ENCODE measurements around the gene RHBDD1. TPM values are rescaled to one million over a fixed set of nuclear protein-coding genes. Genes with fewer than 3 reads are reported as not detected.
A peak's percentile ranks its signal among the peaks of the same experiment; 100 is the strongest.

The RHBDD1 gene
- total and polyA plus RNA-seq, 2 experiments from 2014 or later: 24.3 to 33.7 TPM

- H3F3A ChIP-seq (ENCODE audit: insufficient read depth): peaks cover 54% of the 10 kb centered on the region
- H3K4me3 ChIP-seq: peak overlapping the region; percentile 75
- peaks cover 98% of the 10 kb centered on the region for H3K79me2 ChIP-seq (ENCODE audit: insufficient read depth)
- no peaks in the 10 kb centered on the region for H3K9me2 ChIP-seq (ENCODE audit: insufficient read depth)
- peaks cover 38% of the 10 kb centered on the region for H3K4me1 ChIP-seq (ENCODE audit: insufficient read depth)
- no peaks in the 10 kb centered on the region for H3K36me3 ChIP-seq (ENCODE audit: low read depth)
- DNase-seq: peak; percentile 49
- WGBS, 2 experiments (ENCODE audit: low coverage in 1 of 2, low lambda C conversion rate in 2 of 2, missing lambda C conversion rate in 2 of 2): 1 to 2% methylated on average over 2 of the region's 2 CpGs
- peak overlapping the region; percentile 90 for H3K27ac ChIP-seq
- H3K9ac ChIP-seq: peak overlapping the region; percentile 95
- no peaks in the 10 kb centered on the region for H3K27me3 ChIP-seq (replicated peaks; ENCODE audit: insufficient read depth)
- H2AFZ ChIP-seq: peak overlapping the region; percentile 35; the same call in 1 of the 2 replicates
- H4K20me1 ChIP-seq (ENCODE audit: insufficient read depth): no peaks in the 10 kb centered on the region
- H3K9me3 ChIP-seq (ENCODE audit: low read depth): no peaks in the 10 kb centered on the region
- in situ Hi-C loops (cut with MboI): loop anchor here (10.0 kb wide), 2 partner anchors 369 to 599 kb away; no protein-coding TSS in a partner anchor
- peak overlapping the region; percentile 98 for H3K4me2 ChIP-seq (ENCODE audit: unreplicated experiment)
- TF ChIP-seq EZH2 (IDR thresholded peaks at IDR 0.05; ENCODE audit: insufficient read depth, poor library complexity, severe bottlenecking) (no peak), EZH2phosphoT487 (IDR thresholded peaks at IDR 0.05; ENCODE audit: insufficient read depth, low read depth) (no peak)
Measured at GRCh38 chr2:226793646-226794045, 42.2 kb upstream of the RHBDD1 start.

- Histone ChIP-seq H3K36me3 (ENCODE audit: low read depth) (no peaks in the 10 kb centered on the region), H3K27me3 (replicated peaks; ENCODE audit: insufficient read depth) (no peaks in the 10 kb centered on the region), H2AFZ (peak overlapping the region; percentile 35; the same call in 1 of the 2 replicates), H3K79me2 (ENCODE audit: insufficient read depth) (peaks cover 96% of the 10 kb centered on the region), H3K9ac (peak overlapping the region; percentile 95), H3K4me1 (ENCODE audit: insufficient read depth) (peaks cover 32% of the 10 kb centered on the region), H3K9me2 (ENCODE audit: insufficient read depth) (no peaks in the 10 kb centered on the region), H3K4me3 (peak overlapping the region; percentile 75), H4K20me1 (ENCODE audit: insufficient read depth) (no peaks in the 10 kb centered on the region), H3F3A (ENCODE audit: insufficient read depth) (peaks cover 49% of the 10 kb centered on the region), H3K27ac (peak overlapping the region; percentile 90), H3K9me3 (ENCODE audit: low read depth) (no peaks in the 10 kb centered on the region), H3K4me2 (ENCODE audit: unreplicated experiment) (peak overlapping the region; percentile 98)
- no peak for TF ChIP-seq EZH2phosphoT487 (IDR thresholded peaks at IDR 0.05; ENCODE audit: insufficient read depth, low read depth)
- no peak for TF ChIP-seq EZH2 (IDR thresholded peaks at IDR 0.05; ENCODE audit: insufficient read depth, poor library complexity, severe bottlenecking)
- peak; percentile 53 for DNase-seq
- 1 to 3% methylated on average over 4 of the region's 4 CpGs for whole genome bisulfite sequencing, 2 experiments (ENCODE audit: low coverage in 1 of 2, low lambda C conversion rate in 2 of 2, missing lambda C conversion rate in 2 of 2)
- in situ Hi-C loops (cut with MboI): loop anchor here (10.0 kb wide), 2 partner anchors 369 to 599 kb away; no protein-coding TSS in a partner anchor
Measured at GRCh38 chr2:226794196-226794661, 41.6 kb upstream of the RHBDD1 start.

GRCh38 chr2:226794751-226795171, 41.1 kb upstream of the RHBDD1 start:
- peak overlapping the region; percentile 35; the same call in 1 of the 2 replicates for H2AFZ ChIP-seq
- TF ChIP-seq EZH2 (IDR thresholded peaks at IDR 0.05; ENCODE audit: insufficient read depth, poor library complexity, severe bottlenecking) (no peak), EZH2phosphoT487 (IDR thresholded peaks at IDR 0.05; ENCODE audit: insufficient read depth, low read depth) (no peak)
- in situ Hi-C loops (cut with MboI): loop anchor here (5.0 to 10.0 kb wide), 3 partner anchors 370 to 907 kb away; no protein-coding TSS in a partner anchor
- H3K36me3 ChIP-seq (ENCODE audit: low read depth): no peaks in the 10 kb centered on the region
- H3K4me3 ChIP-seq: peak overlapping the region; percentile 75
- H3K27me3 ChIP-seq (replicated peaks; ENCODE audit: insufficient read depth): no peaks in the 10 kb centered on the region
- peaks cover 91% of the 10 kb centered on the region for H3K79me2 ChIP-seq (ENCODE audit: insufficient read depth)
- H3F3A ChIP-seq (ENCODE audit: insufficient read depth): peaks cover 45% of the 10 kb centered on the region
- peak overlapping the region; percentile 95 for H3K9ac ChIP-seq
- H3K4me1 ChIP-seq (ENCODE audit: insufficient read depth): peaks cover 28% of the 10 kb centered on the region
- peak overlapping the region; percentile 98 for H3K4me2 ChIP-seq (ENCODE audit: unreplicated experiment)
- peak; percentile 74 for DNase-seq
- 3% methylated on average over 8 to 9 of the region's 9 CpGs for WGBS, 2 experiments (ENCODE audit: low coverage in 1 of 2, low lambda C conversion rate in 2 of 2, missing lambda C conversion rate in 2 of 2)
- no peaks in the 10 kb centered on the region for H4K20me1 ChIP-seq (ENCODE audit: insufficient read depth)
- H3K27ac ChIP-seq: peak overlapping the region; percentile 90
- no peaks in the 10 kb centered on the region for H3K9me2 ChIP-seq (ENCODE audit: insufficient read depth)
- no peaks in the 10 kb centered on the region for H3K9me3 ChIP-seq (ENCODE audit: low read depth)

- H2AFZ ChIP-seq: no peak overlapping the region
- in situ Hi-C loops (cut with MboI): loop anchor here (5.0 to 10.0 kb wide), 3 partner anchors 371 to 908 kb away; no protein-coding TSS in a partner anchor
Measured at GRCh38 chr2:226795281-226796011, 40.4 kb upstream of the RHBDD1 start.

More at GRCh38 chr2:226795281-226796011, 40.4 kb upstream of the RHBDD1 start:
- Histone ChIP-seq H3K9me3 (ENCODE audit: low read depth) (no peaks in the 10 kb centered on the region), H3F3A (ENCODE audit: insufficient read depth) (peaks cover 42% of the 10 kb centered on the region), H3K9me2 (ENCODE audit: insufficient read depth) (no peaks in the 10 kb centered on the region), H3K4me1 (ENCODE audit: insufficient read depth) (peaks cover 25% of the 10 kb centered on the region; the same call in 1 of the 2 replicates), H3K27ac (peak overlapping the region; percentile 90), H3K4me3 (peak overlapping the region; percentile 75), H3K79me2 (ENCODE audit: insufficient read depth) (peaks cover 84% of the 10 kb centered on the region), H3K27me3 (replicated peaks; ENCODE audit: insufficient read depth) (no peaks in the 10 kb centered on the region), H3K36me3 (ENCODE audit: low read depth) (no peaks in the 10 kb centered on the region), H3K9ac (peak overlapping the region; percentile 95), H3K4me2 (ENCODE audit: unreplicated experiment) (peak overlapping the region; percentile 98), H4K20me1 (ENCODE audit: insufficient read depth) (no peaks in the 10 kb centered on the region)
- peak; percentile 77 for DNase-seq
- TF ChIP-seq EZH2phosphoT487 (IDR thresholded peaks at IDR 0.05; ENCODE audit: insufficient read depth, low read depth) (no peak), EZH2 (IDR thresholded peaks at IDR 0.05; ENCODE audit: insufficient read depth, poor library complexity, severe bottlenecking) (no peak)
- WGBS, 2 experiments (ENCODE audit: low coverage in 1 of 2, low lambda C conversion rate in 2 of 2, missing lambda C conversion rate in 2 of 2): 1 to 3% methylated on average over 25 to 26 of the region's 26 CpGs

Measured in GM23248 (cell line).